ENCODE measurements around the gene KBTBD12.

KBTBD12 gene

DNA sequence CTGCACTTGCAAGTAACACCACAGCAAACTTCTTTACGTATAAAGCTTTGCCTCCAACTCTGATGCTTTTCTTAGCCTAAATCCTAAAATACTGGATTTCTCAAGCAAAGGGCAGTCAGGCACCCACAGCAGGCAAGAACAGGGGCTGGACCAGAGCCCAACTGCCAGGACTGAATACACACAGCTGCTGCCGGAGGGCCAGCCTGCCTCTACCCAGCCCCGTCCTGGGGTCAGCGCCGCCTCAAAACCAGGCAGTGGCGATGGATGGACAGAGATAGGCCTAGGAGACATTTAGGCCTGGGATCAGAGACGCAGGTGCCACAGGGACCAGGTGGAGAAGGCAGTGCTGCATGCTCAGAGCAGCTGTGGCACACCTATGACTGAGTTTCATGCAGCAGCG, 89.6 kb downstream of the KBTBD12 start:
- TF ChIP-seq SIN3A (IDR thresholded peaks at IDR 0.05; ENCODE audit: borderline replicate concordance, insufficient read depth, low read length) = no peak

GRCh38 chr3:128006061-128007032, 91.3 kb downstream of the KBTBD12 start:
- TF ChIP-seq POLR2AphosphoS5 (IDR thresholded peaks at IDR 0.05; ENCODE audit: low read depth, low read length) (no peak), SIN3A (IDR thresholded peaks at IDR 0.05; ENCODE audit: borderline replicate concordance, insufficient read depth, low read length) (no peak), FOXP2 (optimal IDR thresholded peaks at IDR 0.05; ENCODE audit: borderline replicate concordance, extremely low read depth, extremely low read length, insufficient read depth) (no peak), TAF1 (IDR thresholded peaks at IDR 0.05; ENCODE audit: borderline replicate concordance, insufficient read depth, low read length) (no peak), REST (IDR thresholded peaks at IDR 0.05; ENCODE audit: insufficient read depth in 1 of 2, low read depth in 2 of 2, low read length in 2 of 2) (no peak)

DNA sequence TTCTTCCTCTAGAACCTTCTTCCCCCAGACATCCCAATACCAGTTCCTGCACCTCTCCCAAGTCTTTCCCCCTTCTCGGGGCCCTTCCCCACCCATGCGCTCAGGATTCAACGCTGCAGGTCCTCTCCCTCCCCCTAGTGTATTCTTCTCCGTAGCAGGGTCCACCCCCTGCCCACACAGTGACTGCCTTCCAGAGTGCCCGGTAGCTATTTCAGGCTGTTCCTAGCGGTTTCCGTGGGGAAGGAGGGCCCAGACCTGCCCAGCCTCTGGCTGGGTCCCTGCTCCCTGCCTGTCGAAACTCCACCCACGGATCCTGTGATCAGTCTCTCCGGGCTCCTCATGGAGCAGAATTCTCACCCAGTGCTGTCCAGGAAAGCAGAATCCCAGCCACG, 92.0 kb downstream of the KBTBD12 start:
- no peak for TF ChIP-seq SIN3A (IDR thresholded peaks at IDR 0.05; ENCODE audit: borderline replicate concordance, insufficient read depth, low read length)
- no peak for TF ChIP-seq REST (IDR thresholded peaks at IDR 0.05; ENCODE audit: insufficient read depth in 1 of 2, low read depth in 2 of 2, low read length in 2 of 2)
- no peak for TF ChIP-seq TAF1 (IDR thresholded peaks at IDR 0.05; ENCODE audit: borderline replicate concordance, insufficient read depth, low read length)
- TF ChIP-seq POLR2AphosphoS5 (IDR thresholded peaks at IDR 0.05; ENCODE audit: low read depth, low read length) = no peak
- TF ChIP-seq FOXP2 (optimal IDR thresholded peaks at IDR 0.05; ENCODE audit: borderline replicate concordance, extremely low read depth, extremely low read length, insufficient read depth) = no peak

- TF ChIP-seq TAF1 (IDR thresholded peaks at IDR 0.05; ENCODE audit: borderline replicate concordance, insufficient read depth, low read length) = no peak
- no peak for TF ChIP-seq POLR2AphosphoS5 (IDR thresholded peaks at IDR 0.05; ENCODE audit: low read depth, low read length)
- no peak for TF ChIP-seq FOXP2 (optimal IDR thresholded peaks at IDR 0.05; ENCODE audit: borderline replicate concordance, extremely low read depth, extremely low read length, insufficient read depth)
- TF ChIP-seq SIN3A (IDR thresholded peaks at IDR 0.05; ENCODE audit: borderline replicate concordance, insufficient read depth, low read length) = no peak
- no peak for TF ChIP-seq REST (IDR thresholded peaks at IDR 0.05; ENCODE audit: insufficient read depth in 1 of 2, low read depth in 2 of 2, low read length in 2 of 2)
Measured at GRCh38 chr3:128009952-128010846, 95.2 kb downstream of the KBTBD12 start.

DNA sequence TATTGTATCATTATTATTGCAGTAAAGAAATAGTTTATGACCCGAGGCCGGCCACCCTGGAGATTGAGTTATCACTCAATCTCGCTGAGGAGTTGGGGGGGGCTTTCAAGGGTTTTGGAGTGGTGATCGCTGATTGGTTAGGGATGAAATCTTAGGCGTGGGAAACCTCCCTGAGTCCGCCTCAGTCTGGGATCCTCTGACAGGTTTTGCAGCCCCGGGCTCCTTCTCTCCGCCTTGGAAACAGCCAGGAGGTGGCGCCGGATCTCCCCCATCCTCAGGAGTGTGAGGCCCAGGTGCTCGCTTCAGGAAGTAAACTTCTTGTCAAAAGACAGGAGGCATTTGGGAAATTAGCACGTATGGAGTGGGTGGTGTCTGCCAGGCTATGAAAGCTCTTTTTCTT, 96.1 kb downstream of the KBTBD12 start:
- TF ChIP-seq POLR2AphosphoS5 (IDR thresholded peaks at IDR 0.05; ENCODE audit: low read depth, low read length) = no peak
- TF ChIP-seq REST (IDR thresholded peaks at IDR 0.05; ENCODE audit: insufficient read depth in 1 of 2, low read depth in 2 of 2, low read length in 2 of 2) = no peak
- TF ChIP-seq FOXP2 (optimal IDR thresholded peaks at IDR 0.05; ENCODE audit: borderline replicate concordance, extremely low read depth, extremely low read length, insufficient read depth) = no peak
- TF ChIP-seq TAF1 (IDR thresholded peaks at IDR 0.05; ENCODE audit: borderline replicate concordance, insufficient read depth, low read length) = no peak
- no peak for TF ChIP-seq SIN3A (IDR thresholded peaks at IDR 0.05; ENCODE audit: borderline replicate concordance, insufficient read depth, low read length)

Data from PFSK-1 (cell line).